ENCODE data around the gene ECD. TPM values are rescaled to one million over a fixed set of nuclear protein-coding genes. Genes with fewer than 3 reads are reported as not detected.
A peak's percentile ranks its signal among the peaks of the same experiment; 100 is the strongest.

The ECD gene
- total RNA-seq, 4 donors from 2014 or later: 22.9 to 57.8 (median 32.9) TPM

- no peaks in the 10 kb centered on the region for H3K27me3 ChIP-seq
- H3K4me3 ChIP-seq: peak overlapping the region; percentile 65 to 86 (median 74)
- no peak for TF ChIP-seq CTCF (IDR thresholded peaks at IDR 0.05)
- TF ChIP-seq POLR2A (IDR thresholded peaks at IDR 0.05): no peak
- H3K27ac ChIP-seq: peak overlapping the region; percentile 87 to 95 (median 92)
- H3K4me1 ChIP-seq: peaks cover 0 to 20% (median 2%) of the 10 kb centered on the region in 4 donors
- peaks cover 0 to 9% (median 0%) of the 10 kb centered on the region in 3 donors for H3K36me3 ChIP-seq
- no peaks in the 10 kb centered on the region for H3K9me3 ChIP-seq
- DNase-seq: no peak
Observed at GRCh38 chr10:73167458-73167782, 388 bp downstream of the ECD start.

GRCh38 chr10:73166972-73167371 lies 836 bp downstream of the ECD start:
- no peaks in the 10 kb centered on the region for H3K27me3 ChIP-seq
- peaks cover 0 to 23% (median 2%) of the 10 kb centered on the region in 4 donors for H3K4me1 ChIP-seq

GRCh38 chr10:73163096-73163495 lies 4.7 kb downstream of the ECD start:
- no peak overlapping the region for H3K27ac ChIP-seq
- no peaks in the 10 kb centered on the region for H3K9me3 ChIP-seq
- peaks cover 0 to 15% (median 0%) of the 10 kb centered on the region in 4 donors for H3K4me1 ChIP-seq
- peaks cover 0 to 25% (median 0%) of the 10 kb centered on the region in 3 donors for H3K36me3 ChIP-seq
- DNase-seq: no peak
- H3K27me3 ChIP-seq: no peaks in the 10 kb centered on the region
- TF ChIP-seq POLR2A (IDR thresholded peaks at IDR 0.05): no peak
- no peak for TF ChIP-seq CTCF (IDR thresholded peaks at IDR 0.05)
- H3K4me3 ChIP-seq: no peak overlapping the region

More at GRCh38 chr10:73166972-73167371, 836 bp downstream of the ECD start:
- H3K9me3 ChIP-seq: no peaks in the 10 kb centered on the region
- TF ChIP-seq CTCF (IDR thresholded peaks at IDR 0.05) (no peak), POLR2A (IDR thresholded peaks at IDR 0.05) (no peak)
- H3K4me3 ChIP-seq: peak overlapping the region; percentile 65 to 86 (median 74)
- DNase-seq: no peak
- peaks cover 0 to 13% (median 0%) of the 10 kb centered on the region in 3 donors for H3K36me3 ChIP-seq
- peak overlapping the region in 1 of 4 donors; percentile 91 for H3K27ac ChIP-seq

GRCh38 chr10:73161662-73162061 lies 6.1 kb downstream of the ECD start:
- Histone ChIP-seq H3K4me3 (no peak overlapping the region), H3K27me3 (no peaks in the 10 kb centered on the region), H3K27ac (no peak overlapping the region), H3K36me3 (peaks cover 0 to 40% (median 0%) of the 10 kb centered on the region in 3 donors), H3K9me3 (no peaks in the 10 kb centered on the region), H3K4me1 (peaks cover 0 to 8% (median 0%) of the 10 kb centered on the region in 4 donors)
- TF ChIP-seq POLR2A (IDR thresholded peaks at IDR 0.05) (no peak), CTCF (IDR thresholded peaks at IDR 0.05) (no peak)
- DNase-seq: no peak

- DNase-seq: no peak
- H3K36me3 ChIP-seq: peaks cover 0 to 46% (median 0%) of the 10 kb centered on the region in 3 donors
- no peaks in the 10 kb centered on the region for H3K27me3 ChIP-seq
- no peak overlapping the region for H3K4me3 ChIP-seq
- no peaks in the 10 kb centered on the region for H3K9me3 ChIP-seq
- no peak overlapping the region for H3K27ac ChIP-seq
- H3K4me1 ChIP-seq: peaks cover 0 to 7% (median 0%) of the 10 kb centered on the region in 4 donors
- TF ChIP-seq CTCF (IDR thresholded peaks at IDR 0.05): no peak
- TF ChIP-seq POLR2A (IDR thresholded peaks at IDR 0.05): no peak
Observed at GRCh38 chr10:73161079-73161478, 6.7 kb downstream of the ECD start.
